GM18498 (cell line): ENCODE data around the gene NOXA1.
"Not testable (repeated sequence)": the region's sequence is repeated elsewhere in the genome, so short reads cannot be mapped to it uniquely, and the experiment has no call there.

Experiments
- ATAC-seq: cut with Tn5 transposase; IDR thresholded peaks from one replicate; pipeline ENCODE4 v1.9.1; 2021; ENCODE audit warnings: mild to moderate bottlenecking, moderate library complexity; ENCODE audit not compliant: unreplicated experiment

Gene NOXA1

DNA sequence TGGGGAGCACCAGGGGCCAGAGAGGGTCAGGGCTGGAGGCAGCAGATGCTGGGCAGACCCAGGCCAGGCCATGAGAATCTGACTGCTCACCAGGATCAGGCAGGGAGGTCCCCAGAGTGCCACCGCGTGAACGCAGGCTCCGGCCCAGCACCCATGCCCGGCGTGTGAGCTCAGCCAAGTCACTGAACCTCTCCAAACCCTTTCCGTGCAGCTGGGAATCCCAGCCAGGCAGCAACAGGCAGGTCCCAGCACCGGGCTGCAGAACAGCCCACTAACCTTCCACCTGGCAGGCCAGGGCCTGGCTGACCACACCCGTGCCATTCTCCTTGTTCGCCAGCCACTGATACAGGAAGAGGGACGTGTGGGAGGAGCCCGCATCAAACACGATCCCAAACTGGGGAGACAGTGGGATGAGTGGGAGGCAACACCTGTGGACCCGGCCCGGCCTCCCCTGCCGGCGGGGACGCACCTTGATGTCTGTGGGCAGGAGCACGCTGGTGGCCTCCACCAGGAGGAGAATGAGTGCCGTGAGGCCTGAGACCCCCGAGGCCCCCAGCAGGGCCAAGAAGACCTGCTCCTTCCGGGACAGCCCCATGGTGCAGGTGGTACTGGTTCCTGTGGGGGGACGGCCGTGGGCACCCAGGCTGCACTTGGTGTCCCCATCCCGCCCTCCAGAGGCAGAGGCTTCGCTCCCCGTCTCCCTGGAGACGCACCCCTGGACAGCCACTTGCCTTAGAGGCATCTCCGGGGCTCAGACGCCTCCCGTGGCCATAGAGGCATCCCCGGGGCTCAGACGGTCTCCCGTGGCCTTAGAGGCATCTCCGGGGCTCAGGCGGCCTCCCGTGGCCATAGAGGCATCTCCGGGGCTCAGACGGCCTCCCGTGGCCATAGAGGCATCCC, 14.7 kb downstream of the NOXA1 start:
- ATAC-seq, result no peak

DNA sequence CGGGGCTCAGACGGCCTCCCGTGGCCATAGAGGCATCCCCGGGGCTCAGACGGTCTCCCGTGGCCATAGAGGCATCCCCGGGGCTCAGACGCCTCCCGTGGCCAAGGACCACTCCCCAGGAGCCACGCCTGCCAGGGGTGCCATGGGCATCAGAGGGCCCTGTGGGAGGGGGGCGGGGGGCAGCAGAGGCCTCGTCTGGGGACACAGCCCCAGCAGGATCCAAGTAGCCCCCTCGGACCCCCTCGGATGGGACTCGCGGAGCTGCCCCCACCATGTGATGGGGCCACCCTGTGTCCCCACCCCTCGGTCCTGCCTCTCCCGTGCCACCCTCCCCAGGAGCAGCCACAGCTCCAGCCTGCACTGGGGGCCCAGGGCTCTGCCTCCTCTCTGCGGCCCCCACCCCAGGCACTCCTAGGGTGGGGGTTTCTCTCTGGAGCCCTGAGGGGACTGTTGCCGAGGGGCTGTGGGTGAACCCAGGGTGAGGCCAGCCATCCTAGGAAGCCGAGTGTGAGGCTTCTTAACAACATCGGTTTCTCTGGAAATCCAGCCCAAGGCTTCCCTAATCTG, 15.5 kb downstream of the NOXA1 start:
- no peak for ATAC-seq

DNA sequence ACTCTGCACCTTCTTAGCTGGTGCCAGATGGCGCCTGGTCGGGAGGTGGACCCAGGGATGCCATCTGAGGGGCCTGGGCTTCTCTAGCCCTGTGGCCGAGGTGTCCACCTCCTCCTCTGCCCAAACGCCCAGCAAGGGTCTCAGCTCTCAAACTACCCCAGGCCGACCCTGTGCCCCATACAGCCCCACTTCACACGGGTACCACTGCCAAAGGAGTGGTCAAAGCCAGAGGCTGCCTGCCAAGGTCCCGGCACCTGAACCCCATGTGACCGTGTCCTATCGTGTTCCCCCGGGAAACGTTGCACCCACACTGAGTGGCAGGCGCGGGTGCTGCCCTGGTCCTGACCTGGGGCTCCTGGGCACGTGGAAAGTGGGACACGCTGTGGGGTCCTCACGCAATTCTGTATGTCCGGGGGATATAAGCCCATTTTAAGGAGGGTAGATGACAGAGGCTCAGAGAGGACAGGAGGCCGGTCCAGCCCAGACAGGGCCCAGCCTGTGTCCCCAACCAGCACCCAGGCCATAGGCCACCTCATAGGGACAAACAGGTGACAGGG, 16.0 kb downstream of the NOXA1 start:
- ATAC-seq, result no peak

DNA sequence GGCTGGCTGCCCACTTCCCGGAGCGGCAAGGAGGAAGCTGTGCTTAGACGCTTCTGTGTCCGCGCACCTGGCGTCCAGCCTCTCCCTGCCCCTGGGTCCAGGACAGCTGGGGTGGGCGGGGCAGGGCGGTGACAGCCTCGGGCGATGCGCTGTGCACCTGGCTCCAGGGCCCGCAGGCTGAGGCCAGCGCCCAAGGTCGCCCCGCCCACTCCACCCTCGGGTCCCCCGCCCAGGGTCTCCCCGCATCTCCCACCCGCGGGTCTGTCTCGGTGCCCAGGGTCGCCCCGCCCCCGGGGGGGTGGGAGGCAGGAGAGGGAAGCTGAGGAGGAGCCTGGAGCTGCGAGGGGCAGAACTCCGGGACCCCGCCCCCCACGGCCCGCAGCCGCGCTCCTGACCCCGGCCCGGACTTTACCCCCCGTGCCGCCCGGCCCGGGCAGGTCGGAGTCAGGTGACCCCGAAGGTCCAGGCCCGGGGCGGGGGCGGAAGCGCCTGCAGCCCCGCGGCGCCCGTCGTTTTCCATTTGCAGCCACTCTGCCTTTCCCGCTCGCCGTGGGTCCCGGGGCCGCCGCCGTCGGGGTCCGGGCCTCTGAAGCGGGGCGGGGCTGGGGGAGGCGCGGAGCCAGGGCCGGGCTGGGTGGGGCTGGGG, 18.2 kb downstream of the NOXA1 start, which contains the start of gene ENTPD8:
Gene ENTPD8 (minus strand): TSS at position 69 of the 646 bp plus-strand sequence. CDS start 3,072 bp downstream, outside the sequence.
- ATAC-seq, result no peak

DNA sequence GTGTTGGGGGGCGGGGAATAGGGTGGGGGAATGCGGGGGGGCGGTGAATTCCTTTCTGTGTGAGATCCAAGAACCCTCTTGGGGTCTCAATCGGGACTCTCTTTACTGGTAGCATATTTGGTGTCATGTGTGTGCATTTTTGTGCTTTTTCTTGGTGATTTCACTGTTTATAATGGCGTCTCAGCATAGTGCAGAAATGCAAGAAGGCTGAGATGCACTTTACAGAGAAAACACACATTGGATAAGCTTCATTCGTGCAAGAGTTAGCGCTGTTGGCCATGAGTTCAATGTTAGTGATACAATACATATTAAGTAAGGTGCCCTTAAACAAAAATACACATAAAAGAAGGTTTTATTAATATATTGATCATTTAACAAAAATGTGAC, 18.7 kb downstream of the NOXA1 start:
- no peak for ATAC-seq

DNA sequence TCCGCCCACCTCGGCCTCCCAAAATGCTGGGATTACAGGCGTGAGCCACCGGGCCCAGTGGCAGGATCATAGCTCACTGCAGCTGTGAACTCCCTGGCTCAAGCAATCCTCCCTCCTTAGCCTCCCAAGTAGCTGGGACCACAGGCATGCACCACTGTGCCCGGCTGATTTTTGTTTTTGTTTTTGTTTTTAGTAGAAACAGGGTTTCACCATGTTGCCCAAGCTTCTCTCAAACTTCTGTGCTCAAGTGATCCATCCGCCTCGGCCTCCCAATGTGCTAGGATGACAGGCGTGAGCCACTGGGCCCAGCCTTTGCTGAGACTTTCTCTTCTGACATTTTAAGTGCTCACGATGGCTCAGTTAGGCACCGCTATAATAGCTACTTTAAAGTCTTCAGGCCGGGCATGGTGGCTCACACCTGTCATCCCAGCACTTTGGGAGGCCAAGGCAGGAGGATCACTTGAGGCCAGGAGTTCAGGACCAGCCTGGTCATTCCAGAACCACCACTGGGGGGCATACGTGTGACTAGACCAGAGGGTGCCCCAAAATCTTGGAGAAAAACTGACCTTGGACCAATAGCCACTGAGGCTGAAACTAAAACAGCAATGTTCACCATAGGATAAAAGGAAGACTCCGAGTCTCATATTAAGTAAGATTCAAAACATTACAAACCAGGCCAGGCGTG, 21.1 kb downstream of the NOXA1 start:
- no peak for ATAC-seq

DNA sequence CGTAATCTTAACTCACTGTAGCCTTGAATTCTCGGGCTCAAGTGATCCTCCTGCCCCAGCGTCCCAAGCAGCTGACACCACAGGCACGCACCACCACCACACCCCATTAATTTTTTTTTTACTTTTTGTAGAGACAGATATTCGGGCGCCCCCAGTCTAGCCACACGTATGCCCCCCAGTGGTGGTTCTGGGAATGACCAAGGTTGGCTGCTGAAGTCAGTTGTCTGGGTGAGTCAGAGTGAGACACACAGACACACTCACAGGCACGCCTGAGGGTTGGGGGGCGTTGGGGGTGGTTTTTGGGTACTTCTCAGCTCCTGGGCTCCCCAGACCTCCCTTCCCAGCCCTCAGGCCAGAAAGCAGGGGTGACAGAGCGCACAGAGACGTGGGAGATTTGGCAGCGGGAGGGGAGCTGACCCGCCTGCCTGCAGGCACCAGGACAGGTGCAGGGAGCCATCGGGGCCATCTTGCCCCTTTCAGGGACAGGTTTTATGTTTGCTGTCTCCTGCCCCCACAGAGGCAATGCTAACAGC, 22.1 kb downstream of the NOXA1 start:
- ATAC-seq, result no peak

DNA sequence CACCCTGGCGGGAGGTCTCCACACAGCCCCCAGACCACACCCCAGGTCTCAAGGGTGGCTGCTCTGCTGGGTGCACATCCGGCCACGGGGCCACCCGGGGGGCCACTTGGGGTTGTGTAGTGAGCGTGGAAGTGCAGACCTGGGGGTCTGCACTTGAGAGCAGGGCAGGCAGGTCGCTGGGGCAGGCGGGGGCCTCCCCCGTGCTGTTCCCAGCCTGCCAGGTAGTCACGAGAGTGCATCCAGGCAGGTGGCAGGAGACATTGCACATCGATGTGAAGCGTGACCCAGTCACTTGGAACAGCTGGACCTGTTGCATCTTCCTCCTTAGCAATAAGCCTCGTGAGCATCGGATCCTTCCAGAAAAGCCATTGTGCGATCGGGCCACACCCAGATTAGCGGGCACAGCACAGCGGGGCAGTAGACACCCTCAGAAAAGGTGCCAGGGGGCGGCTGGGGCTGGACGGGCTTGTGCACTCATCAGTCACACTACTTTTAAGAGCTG, 22.8 kb downstream of the NOXA1 start:
- no peak for ATAC-seq

DNA sequence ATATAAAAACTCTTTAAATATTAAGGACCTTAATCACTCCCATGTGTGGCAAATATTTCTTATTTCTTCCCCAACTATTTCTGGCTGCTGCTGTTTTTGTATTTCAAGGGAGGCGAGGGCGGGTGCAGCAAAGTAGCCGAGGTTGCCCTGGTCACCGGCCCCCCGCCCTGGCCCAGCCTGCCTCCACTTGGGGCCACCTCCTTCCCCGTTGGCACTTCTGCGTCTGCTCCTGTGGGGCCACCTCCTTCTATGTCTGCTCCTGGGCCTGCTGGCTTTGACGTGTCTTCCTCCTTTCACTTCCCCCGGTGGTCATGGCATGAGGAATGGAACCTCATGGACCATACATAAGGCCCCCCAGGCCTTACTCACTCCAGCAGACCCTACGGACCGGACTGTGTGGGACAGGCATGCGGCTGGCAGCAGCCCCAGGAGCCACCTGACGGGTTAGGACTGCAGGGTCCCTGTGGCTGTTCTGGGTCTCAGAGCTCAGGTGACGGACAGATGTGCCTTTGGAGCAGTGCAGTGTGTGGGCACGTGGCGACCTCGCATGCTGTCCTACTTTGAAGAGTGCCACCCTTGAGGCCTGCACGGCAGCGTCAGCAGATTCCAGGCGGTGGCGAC, 23.8 kb downstream of the NOXA1 start:
- no peak for ATAC-seq

DNA sequence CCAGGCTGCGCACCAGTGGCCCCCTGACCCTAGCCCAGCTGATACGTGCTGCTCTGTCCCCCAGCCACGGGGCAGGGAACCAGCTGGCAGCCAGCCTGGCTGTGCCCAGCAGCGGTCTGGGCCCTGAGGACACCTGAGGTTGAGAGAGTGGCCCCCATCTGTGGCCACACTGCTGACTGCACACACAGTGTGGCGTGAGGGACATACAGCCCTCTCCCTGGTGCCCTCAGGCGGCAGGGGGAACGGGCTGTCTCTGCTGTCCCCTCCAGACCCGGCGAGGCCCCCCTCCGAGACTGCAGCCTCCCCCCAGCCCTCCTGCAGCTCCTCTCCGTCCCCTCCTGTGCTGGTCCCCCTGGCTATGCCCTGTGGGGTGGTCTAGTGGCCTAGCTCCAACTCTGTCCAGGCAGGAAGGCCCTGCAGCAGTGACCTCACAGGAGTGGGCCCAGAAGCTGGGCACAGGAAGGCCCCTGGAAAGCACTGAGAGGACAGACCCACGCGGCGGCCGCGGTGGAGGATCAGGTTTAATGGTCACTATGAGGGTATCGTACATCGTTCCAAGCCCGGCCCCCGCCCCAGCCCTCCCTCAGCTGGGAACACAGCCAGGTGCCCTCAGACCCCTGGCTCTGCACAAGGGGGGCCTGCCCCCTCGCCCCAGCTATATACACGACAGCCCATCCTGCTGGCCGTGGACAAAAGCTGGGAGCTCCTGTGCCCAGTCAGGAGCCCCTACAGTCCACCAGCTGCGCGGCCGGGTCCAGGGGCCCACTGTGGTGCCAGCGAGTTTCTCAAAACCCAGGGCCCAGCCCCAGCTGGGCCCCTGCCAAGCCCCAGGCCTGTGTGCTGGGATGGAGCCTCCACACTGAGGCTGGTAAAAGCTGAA, 24.8 kb downstream of the NOXA1 start:
- ATAC-seq, result no peak

DNA sequence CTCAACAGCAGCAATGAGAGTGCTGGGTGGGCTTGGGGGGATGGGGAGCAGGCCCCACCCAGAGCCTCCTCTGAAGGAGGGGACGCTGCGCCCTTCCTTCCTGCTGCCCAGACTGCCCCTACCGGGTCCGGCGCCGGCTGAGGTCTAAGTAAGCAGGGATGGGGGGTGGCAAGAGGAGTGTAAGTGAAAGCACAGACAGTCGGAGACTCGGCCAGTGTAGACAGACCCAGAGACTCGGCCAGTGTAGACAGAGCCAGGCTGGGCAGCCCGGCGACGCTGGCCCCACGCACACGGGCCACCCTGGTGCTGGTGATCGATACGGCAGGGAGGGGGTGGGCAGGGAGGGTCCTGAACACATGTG, 25.4 kb downstream of the NOXA1 start:
- no peak for ATAC-seq

DNA sequence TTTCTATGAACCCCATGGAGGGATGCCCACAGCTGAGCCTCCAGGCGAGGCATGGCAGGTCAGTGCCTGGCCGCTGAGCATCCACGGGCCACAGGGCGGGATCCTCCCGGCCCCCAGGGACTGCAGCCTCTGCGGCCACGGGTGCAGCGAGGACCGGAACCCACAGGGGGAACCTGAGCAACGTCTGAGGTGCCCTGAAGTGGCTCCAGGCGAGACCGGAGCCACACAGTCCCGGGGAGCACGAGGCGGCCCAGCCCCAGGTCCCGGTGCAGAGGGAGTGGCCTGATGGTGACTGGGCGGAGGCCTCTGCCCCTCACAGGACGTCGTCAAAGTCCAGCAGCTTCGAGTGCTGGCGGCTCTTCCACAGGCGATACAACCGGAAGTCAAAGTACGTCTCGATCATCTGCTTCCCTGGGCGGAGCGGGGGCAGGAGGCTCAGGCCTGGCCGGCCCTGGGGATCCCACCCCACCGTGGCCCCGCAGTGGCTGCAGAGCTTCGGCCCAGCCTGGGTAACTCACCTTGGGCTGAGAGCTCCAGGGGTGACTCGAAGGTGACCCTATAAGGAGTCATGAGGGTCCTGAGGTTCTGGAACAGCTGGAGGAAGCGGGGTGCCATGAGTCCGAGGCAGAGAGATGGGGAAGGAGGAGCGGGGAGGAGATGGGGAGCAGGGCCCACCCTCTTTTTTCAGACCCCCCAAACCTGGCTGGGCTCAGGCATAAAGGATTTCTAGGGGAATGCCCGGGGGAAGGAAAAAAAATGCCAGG, 26.1 kb downstream of the NOXA1 start:
- ATAC-seq, result no peak

DNA sequence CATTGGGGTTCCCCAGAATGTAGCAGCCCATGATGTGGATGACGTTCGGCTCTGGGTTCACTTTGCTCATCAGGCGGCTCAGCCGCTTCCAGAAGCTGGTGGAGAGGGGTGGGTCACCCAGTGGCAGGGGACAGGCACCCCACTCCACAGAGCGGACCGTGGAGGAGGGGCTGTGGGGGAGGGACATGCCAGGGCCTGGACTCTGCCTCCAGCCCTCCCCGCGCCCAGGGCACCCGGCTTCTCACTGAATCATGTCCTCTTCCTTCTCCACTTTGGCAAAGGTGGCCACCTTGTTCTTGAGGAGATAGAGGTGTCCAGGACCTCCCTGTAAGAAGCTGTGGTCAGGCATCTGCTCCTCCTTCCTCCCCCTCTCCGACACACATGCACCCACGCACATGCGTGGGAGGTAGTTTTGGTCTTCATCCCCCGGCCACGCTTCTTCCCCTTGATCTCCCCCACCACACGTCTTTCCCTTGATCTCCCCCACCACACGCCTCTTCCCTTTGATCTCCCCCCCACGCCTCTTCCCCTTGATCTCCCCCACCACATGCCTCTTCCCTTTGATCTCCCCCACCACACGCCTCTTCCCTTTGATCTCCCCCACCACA, 26.8 kb downstream of the NOXA1 start:
- no peak for ATAC-seq

DNA sequence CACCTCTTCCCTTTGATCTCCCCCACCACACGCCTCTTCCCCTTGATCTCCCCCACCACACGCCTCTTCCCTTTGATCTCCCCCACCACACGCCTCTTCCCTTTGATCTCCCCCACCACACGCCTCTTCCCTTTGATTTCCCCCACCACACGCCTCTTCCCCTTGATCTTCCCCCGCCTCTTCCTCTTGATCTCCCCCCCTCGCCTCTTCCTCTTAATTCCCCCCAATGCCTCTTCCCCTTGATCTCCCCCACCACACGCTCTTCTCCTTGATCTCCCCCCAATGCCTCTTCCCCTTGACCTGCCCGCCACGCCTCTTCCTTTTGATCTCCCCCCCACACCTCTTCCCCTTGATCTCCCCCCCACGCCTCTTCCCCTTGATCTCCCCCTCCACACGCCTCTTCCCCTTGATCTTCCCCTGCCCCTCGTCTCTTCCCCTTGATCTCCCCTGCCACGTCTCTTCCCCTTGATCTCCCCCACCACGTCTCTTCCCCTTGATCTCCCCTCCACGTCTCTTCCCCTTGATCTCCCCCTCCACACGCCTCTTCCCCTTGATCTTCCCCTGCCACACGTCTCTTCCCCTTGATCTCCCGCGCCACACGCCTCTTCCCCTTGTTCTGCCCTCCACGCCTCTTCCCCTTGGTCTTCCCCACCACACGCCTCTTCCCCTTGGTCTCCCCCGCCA, 27.5 kb downstream of the NOXA1 start:
- not testable (repeated sequence) for ATAC-seq

DNA sequence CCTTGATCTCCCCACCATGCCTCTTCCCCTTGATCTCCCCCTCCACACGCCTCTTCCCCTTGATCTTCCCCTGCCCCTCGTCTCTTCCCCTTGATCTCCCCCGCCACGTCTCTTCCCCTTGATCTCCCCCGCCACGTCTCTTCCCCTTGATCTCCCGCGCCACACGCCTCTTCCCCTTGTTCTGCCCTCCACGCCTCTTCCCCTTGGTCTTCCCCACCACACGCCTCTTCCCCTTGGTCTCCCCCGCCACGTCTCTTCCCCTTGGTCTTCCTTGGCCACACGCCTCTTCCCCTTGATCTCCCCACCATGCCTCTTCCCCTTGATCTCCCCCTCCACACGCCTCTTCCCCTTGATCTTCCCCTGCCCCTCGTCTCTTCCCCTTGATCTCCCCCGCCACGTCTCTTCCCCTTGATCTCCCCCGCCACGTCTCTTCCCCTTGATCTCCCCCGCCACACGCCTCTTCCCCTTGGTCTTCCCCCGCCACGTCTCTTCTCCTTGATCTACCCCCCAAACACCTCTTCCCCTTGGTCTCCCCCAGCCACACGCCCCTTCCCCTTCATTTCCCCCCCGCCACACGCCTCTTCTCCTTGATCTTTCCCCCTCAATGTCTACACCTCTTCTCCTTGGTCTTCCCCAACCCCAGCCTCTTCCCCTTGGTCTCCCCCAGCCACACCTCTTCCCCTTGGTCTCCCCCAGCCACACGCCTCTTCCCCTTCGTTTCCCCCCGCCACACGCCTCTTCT, 28.2 kb downstream of the NOXA1 start:
- ATAC-seq, result not testable (repeated sequence)

DNA sequence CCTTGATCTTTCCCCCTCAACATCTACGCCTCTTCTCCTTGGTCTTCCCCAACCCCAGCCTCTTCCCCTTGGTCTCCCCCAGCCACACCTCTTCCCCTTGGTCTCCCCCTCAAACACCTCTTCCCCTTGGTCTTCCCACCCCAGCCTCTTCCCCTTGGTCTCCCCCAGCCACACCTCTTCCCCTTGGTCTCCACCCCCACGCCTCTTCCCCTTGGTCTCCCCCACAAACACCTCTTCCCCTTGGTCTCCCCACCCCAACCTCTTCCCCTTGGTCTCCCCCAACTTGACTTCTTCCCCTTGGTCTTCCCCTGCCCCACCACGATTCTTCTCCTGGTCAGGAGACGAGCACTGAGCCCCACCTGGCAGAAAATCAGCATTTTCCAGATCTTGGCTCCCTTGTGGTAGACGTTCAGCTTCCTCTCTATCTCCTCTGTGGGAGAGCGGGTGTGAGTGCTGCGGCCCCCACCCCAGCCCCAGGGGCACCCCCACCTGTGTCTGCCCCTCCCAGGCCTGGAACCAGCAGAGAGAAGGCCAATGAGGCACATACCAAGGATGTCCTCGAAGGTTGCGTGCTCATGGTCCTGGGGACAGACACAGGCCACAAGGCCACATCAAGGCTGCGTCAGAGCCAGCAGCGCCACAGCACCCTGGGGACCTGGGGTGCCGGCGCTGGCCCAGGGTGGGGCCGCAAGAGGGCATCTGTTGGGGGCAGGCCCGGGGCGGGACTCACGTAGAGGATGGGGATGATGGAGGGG, 29.0 kb downstream of the NOXA1 start:
- ATAC-seq, result no peak
